GM18498 (cell line): ENCODE results near the gene PPM1H.
"Not testable (repeated sequence)": the region's sequence is repeated elsewhere in the genome, so short reads cannot be mapped to it uniquely, and the experiment has no call there.

Experiments
- ATAC-seq: cut with Tn5 transposase; IDR thresholded peaks from one replicate; pipeline ENCODE4 v1.9.1; 2021; ENCODE audit warnings: mild to moderate bottlenecking, moderate library complexity; ENCODE audit not compliant: unreplicated experiment

PPM1H gene

DNA sequence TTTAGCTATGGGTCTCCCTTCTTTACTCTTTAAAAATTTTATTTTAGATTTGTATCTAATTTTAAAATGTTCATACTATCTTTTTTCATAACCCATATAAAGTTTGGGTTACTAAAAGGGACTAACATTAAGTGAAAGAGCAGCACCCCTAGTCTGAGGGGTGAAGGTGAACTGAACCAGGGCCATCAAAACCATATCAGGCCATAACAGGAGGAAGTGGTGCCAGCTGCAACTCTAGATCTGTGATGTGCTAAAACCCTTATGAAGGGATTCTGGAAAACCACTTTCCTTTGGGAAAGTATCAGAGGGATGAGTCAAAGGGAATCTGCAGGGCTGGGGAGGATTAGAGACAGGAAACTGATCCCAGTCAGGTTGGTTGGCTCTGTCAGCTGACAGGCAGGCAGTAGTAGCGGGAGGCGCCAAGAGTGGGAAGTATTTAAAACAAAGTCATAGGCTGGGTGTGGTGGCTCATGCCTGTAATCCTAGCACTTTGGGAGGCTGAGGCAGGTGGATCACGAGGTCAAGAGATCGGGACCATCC, 162.5 kb downstream of the PPM1H start:
- ATAC-seq, result no peak

DNA sequence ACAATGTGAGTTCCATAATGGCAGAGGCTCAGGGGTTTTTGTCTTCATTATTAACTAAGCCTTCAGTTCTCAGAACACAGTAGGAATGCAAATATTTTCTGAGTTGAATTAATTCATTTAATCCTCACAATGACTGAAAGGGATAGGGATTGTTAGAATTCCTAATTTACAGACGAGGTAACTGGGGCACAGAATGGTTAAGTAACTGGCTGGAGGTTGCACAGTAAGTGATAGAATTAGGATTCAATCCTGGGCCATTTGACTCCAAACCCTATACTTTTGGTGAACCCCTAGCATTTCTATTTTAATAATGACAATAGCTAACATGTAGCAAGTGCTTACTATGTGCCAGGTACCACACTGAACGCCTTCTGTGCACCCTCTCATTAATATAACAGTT, 163.1 kb downstream of the PPM1H start:
- no peak for ATAC-seq

DNA sequence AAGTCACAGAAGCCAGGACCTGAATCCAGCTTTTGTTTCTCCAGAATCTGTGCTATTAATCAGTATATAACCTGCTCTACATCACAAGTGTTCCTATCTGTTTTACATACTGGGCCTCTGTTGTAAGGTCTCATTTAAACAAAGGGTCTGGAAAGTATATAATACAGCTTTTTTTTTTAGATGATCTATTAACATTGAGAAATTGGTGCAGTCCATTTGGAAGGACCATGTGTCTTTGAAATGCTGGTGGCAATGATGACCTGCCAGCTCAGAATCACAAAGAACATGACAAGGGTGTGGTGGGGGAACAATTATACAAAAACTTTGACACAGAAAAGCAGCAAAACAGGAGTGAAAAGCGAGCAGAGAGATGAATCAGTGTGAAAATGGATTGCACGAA, 164.6 kb downstream of the PPM1H start:
- no peak for ATAC-seq

DNA sequence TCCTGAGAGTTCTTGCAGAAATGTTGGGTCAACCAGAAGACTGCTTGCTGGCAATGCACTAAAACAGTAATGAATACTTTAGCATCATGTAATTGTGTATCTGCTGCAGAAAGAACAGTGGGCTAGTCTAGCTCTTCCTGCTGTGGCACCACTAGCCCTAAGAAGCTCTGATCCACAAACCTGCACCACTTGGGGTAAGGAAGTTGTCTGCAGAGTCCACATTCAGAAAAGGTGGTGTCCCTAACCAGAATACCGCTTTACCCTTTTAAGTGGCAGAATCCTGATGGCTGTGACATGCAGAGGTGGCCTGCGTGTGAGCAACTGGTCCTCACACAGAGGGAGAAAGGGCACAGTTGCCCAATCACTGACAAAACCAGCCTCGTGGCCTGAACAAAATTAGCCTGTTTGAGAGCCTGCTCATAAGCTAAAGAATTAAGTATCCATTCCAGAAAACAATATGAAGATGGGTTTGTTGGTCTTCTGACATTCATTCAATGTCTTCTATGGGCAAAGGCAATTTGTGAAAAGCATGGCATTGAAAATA, 165.8 kb downstream of the PPM1H start:
- no peak for ATAC-seq

DNA sequence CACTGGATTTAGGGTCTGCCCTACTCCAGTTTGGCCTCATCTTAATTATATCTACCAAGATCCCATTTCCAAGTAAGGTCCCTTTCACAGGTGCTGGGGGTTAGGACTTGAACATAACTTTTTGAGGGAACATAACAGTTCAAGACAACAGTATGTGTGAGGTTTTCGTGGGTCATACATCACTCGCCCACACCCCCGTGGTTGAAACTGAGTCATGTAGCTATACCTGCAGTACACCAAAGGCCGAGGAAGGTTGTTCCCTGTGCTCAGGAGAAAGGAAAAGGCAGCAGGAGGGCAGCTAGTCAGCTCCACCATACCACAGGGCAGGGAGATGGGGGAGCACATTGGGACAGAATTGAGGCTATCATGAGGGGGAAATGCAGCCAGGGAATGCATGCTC, 167.0 kb downstream of the PPM1H start:
- no peak for ATAC-seq

DNA sequence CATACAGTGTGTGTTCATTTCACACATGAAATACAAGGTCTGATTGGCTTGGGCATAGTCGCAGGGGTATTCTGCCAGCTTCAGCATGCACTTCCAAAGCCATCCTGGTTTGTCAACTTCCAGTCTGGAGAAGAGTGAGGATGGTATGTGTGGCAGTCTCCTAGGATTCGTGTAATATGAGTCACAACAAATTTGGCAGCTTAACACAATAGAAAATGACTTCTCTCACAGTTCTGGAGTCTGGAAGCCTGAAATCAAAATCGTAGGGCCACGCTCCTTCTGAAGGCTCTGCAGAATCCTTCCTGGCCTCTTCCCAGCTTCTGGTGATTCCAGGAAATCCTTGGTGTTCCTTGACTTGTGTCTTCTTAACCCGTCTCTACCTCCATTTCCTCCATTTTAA, 167.5 kb downstream of the PPM1H start:
- no peak for ATAC-seq

DNA sequence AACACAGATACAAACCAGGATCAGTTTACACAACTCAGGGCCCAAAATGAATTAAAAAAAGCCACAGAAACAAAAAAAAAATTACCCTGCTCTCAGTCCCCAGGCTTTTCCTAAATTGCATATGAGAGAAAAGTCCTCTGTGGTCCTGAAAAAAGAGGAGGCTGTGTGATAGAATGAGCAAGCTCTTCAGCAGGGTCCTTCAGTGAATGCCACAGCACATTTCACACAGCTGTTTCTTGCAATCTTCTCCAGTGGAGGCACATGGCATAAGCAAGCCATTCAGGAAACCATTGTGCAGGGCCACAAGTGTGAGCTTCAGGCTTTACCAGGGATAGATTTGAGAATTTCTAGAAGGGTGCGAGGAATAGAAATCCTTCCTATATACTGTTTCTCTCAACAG, 168.5 kb downstream of the PPM1H start:
- ATAC-seq, result no peak

DNA sequence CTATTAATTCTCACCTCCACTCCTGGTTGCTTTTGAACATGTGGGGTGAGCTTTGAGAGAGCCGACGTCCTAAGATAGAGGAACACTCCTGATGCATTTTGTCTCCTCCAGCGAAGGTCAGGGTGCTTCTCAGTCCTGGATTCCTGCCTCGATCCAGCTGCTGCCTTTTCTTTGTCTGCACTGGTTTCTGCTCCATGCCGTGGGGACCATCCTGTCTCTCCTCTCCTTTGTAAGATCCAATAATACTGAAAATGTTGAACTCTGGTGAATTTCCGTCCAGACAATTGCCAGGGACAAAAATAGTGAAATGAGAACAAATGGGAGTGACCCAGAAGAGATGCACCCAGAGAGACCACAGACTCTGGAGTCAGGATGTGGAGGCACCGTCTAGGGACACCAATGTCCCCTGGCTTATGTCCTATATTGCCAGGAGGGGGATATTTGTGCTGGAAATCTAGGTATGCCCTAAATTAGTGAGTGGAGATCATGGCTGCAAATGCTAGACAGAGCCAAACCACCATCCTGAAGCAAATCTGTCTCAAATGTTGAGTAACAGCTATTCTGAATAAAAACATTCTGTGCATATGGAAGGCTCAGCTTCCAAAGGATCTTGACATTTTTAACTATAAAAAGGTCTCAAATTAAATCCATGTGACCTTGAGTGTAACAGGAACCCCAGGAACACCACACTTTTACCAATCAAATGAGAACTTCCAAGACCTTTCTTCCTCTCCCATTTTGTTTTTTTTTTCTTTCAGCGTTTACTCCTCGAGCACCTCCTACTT, 170.9 kb downstream of the PPM1H start:
- no peak for ATAC-seq

DNA sequence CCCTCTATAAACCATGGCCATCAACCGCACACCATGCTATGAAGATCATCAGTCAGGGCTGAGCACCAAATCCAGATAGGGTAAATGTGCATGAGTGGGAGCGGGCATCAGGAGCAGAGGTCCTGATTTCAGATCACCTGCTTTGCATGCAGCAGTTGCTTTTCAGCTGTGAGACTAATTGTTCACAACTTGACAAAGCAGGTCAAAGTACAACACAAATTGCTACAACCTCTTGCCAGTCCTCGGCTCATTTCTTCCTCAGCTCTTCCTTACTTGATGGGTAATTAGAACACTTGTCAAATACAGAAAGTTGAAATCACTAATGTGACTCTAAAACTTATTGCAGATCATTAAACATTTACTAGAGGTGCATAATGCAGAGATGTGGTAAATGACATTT, 171.6 kb downstream of the PPM1H start:
- ATAC-seq, result no peak

DNA sequence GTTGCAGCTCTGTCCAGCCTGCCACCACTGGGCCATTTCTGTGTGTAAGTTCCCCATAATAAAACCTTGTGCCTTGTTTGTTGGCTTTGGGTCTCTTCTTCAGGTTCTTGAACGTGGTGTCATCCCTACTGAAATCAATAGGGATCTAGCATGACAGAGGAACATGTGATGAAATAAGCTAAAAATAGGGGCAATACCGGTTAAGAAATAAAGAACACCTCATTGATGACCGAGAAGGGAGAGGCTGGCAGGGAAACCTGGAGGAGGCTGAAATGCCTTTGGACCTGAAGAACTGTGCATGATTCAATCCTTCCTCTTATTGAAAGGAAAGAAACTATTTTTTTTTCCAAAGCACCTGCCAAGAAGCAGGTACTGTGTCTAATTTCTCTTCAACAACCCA, 172.3 kb downstream of the PPM1H start:
- no peak for ATAC-seq

DNA sequence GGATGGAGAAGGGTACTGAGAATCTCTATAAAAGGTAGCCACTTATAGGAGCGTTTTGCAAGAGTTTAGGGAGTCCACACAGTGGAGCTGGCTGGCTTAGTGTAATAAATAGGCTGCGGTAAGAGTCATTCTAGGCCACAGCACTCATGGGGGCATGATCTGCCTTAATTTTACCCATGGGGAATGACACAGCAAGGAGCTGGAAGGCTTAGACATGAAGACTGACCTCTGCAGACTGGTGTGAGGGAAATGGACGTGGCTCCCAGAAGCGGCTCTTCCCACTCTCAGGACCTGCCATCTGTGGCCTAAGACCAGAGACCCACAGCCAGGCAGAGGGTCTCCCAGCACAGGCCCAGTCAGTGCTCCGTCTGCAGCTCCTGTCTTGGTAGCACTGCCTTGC, 173.3 kb downstream of the PPM1H start:
- no peak for ATAC-seq

DNA sequence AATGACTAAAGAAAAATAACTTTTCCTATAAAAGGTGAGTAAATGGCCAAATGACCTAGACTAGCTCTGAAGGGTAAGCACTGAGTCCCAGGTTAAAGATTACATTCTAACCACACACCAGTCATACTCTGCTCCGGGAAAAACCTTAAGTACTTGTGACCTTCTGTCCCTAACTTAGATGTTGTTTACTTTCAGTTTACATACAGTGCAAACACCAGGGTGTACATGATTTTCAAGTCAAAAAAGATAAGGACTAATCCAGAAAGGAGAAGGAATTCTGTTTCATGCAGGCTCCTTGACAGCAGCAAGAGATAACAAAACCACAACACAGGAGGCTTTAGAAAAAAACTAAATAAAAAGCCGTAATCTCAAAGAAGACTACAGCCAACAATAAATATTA, 174.2 kb downstream of the PPM1H start:
- ATAC-seq, result peak; percentile 90

DNA sequence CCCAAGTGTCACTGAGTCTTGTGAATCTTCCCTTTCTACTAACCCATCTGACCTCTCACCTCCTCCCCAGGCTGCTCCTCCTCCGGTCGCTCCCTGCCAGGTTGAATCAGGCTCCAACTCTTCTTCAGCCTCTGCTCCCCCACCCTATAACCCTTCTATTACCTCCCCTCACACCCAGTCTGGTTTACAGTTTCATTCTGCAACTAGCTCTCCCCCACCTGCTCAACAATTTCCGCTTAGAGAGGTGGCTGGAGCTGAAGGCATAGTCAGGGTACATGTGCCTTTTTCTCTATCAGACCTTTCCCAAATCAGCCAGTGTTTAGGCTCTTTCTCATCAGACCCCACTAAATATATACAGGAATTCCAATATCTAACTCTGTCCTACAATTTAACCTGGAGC, 174.6 kb downstream of the PPM1H start:
- not testable (repeated sequence) for ATAC-seq

DNA sequence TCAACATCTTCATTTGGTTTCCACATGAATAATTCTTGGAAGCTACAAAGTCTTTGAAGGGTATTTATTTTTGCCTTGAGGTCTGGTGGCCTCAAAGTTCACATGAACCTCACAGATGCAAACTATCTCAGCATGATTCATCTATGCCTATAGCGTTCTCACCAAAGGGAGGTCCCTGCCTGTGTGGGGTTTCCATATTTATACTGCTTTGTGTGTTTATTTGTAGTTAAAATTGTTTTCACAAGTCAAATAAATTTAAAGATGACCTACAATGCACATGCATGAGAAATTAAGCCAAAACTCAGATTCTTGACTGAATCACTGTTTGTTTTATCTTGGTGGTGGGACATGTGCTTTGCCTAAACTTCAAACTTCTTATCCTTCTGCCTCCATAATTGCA, 176.7 kb downstream of the PPM1H start:
- no peak for ATAC-seq

DNA sequence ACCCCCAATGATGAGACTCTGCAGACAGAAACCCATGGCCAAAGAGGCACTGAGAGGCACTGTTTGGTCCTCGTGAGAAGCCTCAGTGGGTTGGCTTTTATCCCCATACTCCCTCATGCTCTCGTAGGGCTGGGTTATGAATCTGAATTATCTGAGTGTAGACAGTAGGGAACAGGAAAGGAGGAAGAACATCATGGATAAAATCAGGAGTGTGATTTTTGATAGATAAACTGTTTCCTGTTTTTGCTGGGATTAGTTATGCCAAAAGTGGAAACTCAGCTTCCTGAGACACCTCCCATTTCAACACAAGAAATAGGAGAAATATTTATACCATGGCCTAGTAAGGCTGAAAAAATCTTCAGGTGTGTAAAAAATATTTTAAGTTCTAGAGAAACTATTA, 177.9 kb downstream of the PPM1H start:
- no peak for ATAC-seq

DNA sequence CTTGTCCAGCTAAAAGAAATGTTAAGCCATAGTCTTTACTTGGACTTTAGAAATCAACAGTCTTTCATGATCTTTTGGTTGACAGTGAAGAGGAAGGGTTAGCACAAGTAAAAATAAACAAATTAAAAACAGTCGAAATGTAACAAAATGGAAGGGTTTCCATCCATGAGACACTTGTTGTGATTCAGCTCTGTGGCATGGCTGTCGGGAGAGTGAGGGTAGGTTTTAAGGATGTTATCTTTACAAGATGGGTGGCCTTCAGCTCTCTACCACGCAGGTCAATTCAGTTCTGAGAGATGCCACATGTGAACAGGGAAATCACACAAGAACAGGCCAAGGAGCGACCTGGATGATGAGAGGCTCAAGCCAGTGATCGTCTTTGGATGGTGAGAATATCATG, 180.2 kb downstream of the PPM1H start:
- ATAC-seq, result no peak

DNA sequence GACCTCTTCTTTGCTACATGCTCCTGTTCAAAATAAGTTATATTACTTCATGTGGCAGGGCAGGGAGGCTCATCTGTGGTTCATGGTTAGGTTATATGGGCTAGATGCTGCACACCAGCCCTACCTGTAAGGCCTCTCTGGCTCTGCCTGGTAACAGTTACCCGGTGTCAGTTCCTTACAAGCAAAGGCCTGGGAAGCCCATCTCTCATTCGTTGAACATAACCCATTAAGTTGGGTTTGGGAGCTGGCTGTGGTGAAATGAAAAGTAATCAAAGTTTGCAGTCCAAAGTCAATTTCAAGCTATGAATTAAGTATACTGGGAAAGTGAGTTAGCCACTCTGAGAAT, 183.2 kb downstream of the PPM1H start:
- ATAC-seq, result no peak

DNA sequence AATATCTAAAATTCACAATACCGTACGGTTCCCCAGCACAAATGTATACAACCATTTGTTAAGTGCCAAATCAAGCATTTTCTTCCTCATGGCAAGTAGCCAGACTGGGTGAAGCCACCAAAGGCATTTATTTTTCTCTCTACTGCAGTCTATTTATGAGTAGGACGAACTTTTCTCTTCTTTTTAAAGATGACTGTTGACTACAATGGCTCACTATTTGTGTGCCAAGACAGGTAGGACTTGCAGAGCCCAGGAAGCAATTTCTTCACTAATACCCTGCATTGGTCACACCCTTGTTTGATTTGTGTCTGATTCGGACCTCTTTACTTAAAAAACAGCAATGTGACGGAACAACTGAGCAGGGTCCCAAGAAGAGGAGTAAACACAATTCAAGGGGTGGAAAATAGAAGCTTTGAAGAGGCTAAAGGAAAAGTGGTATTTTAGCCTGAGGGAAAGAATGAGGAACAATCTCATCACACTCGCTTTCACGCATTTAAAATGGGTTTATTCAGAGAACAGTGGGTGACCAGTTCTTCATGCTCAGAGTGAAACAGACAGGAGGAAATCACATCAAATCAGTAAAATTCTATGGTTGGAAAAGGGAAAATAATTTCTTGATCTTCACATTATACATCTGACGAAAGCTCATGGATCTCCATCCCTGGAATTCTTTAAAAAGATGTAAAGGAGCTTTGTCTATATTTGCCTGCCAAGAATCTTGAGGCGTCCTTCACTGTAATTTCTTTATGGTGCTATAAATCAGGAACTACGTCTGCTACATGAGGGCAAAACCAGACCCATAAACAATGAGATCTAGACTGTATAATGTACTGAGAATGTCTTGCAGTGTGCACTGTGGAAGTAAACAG, 183.8 kb downstream of the PPM1H start:
- no peak for ATAC-seq

DNA sequence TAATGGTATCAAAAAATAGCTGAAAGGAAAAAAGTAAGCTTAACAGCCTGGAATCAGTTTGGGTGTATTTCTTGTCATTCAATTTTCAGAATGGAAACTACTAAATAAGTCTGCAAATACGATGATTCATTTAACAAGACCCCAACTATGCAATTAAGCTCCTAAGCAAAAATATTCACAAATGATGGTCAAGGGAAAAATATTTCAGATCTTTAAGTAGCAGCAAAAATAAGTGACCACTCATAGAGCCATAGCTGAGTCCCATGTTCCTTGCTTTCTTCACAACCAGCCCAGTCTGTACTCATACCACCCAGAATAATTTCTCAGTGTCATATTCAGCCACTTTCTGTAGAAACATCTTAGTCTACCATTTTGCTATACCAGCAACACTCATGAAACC, 185.4 kb downstream of the PPM1H start:
- ATAC-seq, result no peak

DNA sequence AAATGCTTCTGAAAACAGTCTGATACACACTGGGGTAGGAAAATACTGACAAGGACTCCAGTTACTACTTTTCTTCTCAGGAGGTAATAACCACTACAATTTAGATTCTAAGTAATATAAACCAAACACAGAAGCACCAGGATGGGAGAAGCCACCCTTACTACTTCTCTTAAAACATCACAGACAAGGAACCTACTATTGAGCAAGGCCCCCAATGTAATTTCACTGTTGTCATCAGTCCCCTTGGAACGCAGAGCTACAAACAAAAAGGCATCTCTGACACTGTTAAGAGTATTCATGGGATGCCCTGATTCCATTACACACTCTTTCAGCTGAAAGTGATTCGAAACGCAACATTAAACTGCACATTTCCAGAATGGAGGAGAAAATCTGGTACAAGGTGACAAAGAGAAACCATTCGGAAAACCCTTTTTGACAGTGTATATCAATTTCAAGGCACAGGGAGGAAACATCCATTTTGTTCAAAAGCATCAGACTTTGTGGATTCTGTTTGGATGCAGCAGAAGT, 185.9 kb downstream of the PPM1H start:
- no peak for ATAC-seq

DNA sequence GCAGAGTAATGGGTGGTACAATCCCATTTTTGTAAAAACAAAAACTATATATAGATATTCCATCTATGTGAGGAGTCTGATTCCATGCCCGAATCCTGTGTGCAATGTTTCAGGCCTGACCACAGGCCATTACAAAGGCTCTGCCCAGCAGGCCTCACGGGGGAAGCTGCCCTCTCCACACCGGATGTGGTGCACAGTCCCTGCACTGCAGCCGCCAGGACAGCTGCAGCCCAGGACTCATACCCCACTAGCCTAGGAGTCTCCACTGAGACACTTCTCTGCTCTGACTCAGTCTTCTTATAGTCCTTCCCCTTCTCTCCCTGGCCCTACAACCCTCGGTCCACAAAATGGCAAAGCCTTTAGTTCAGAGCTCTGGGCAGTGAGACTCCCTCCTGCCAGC, 190.4 kb downstream of the PPM1H start:
- no peak for ATAC-seq
